Pancreas (tissue), 10 donors: Measurements from ENCODE around the gene AJUBA. TPM values are rescaled to one million over a fixed set of nuclear protein-coding genes. Genes with fewer than 3 reads are reported as not detected.
A peak's percentile ranks its signal among the peaks of the same experiment; 100 is the strongest.

Experiments used
- ATAC-seq, 4 donors: fragments of 200-7000 bp; cut with Tn5 transposase; one replicate each; pipeline versions ENCODE4 v1.8.0 to v1.9.1; 2020; ENCODE audit warnings: mild to moderate bottlenecking in 4 of 4, moderate library complexity in 4 of 4
- DNase-seq, 6 donors: peaks; one replicate each; pipeline ENCODE4 v3.0.0-alpha.2; 2020
- FAIRE-seq: peaks from 2 replicates; lab custom pipeline; 2012; peaks lifted over from hg19 to GRCh38; lab: Jason Lieb, UNC
- H3K27ac ChIP-seq, 4 donors: fragments of 200-600 bp; sonication (generic); 1 replicate in 3 of 4; 2 replicates in 1 of 4; pipeline versions ENCODE4 v1.5.0 to v1.8.0; 2020
- H3K27me3 ChIP-seq, 4 donors: fragments of 200-600 bp; one replicate each; pipeline ENCODE4 v1.8.0; 2021
- H3K36me3 ChIP-seq, 3 donors: fragments of 200-600 bp; sonication (generic) in 1 of 3; one replicate each; pipeline versions ENCODE4 v1.5.0 to v1.8.0; 2020 to 2021
- H3K4me1 ChIP-seq, 3 donors: fragments of 200-600 bp; one replicate each; pipeline ENCODE4 v1.8.0; 2021
- H3K4me3 ChIP-seq, 4 donors: fragments of 200-600 bp; sonication (generic) in 2 of 4; one replicate each; pipeline versions ENCODE4 v1.5.0 to v1.8.0; 2020 to 2021
- H3K9me3 ChIP-seq, 4 donors: fragments of 200-600 bp; one replicate each; pipeline ENCODE4 v1.8.0; 2021
- WGBS, 2 donors: extraction: QIAGEN DNeasy Blood & Tissue Kit; methylation state at CpG; one replicate each; pipeline ENCODE4 v1.1.7; 2013; 5-methylcytosine and 5-hydroxymethylcytosine counted together
- intact Hi-C, 3 donors: fragments of 100-400 bp; cut with DNase I; formaldehyde crosslinking; loops; one replicate each; pipeline versions ENCODE4 v1.11.1 to v1.14.2; 2022
- polyA plus RNA-seq, 2 donors: library from polyadenylated mRNA; stranded (reverse); fragments of 200-250 nt; gene quantifications; one replicate each; pipeline ENCODE4 v1.2.3, GENCODE V29; 2013
- total RNA-seq, 6 donors: library from RNA; stranded (reverse); fragmentation: NEBNext Ultra II Directional in 4 of 6; extraction: Animal tissue kit (Norgen Biotek cat#: 25700) in 4 of 6; gene quantifications; one replicate each; pipeline versions ENCODE4 v1.2.1 to v1.2.4, GENCODE V29; 2021 to 2023
- TF ChIP-seq, protein P1 (sequence below), 4 donors: fragments of 200-600 bp; sonication (generic) in 3 of 4; IDR thresholded peaks; one replicate each; pipeline versions ENCODE4 v1.5.0 to v1.8.0; 2021; ENCODE audit warnings: antibody characterized with exemption in 4 of 4
- donor health status: healthy with polysubstance abuse.
- donor health status: DM: no; HTN: no; CAD: no; lungs with moderate emphysema.
- donor health status: DM: no; HTN: no; CAD: no.
- donor health status: control.
- donor health status: control.
- donor health status: Bipolar disorder and iron deficiency.
- donor health status: DM: yes; HTN: yes; CAD: no.
- donor health status: DM: no; HTN: no; CAD: no.
- donor health status: DM: no; HTN: no; CAD: no.
- donor health status: DM: yes; HTN: yes; CAD: no.

Gene AJUBA
- total and polyA plus RNA-seq, 8 donors = 5.4 to 17.8 (median 9.1) TPM

DNA sequence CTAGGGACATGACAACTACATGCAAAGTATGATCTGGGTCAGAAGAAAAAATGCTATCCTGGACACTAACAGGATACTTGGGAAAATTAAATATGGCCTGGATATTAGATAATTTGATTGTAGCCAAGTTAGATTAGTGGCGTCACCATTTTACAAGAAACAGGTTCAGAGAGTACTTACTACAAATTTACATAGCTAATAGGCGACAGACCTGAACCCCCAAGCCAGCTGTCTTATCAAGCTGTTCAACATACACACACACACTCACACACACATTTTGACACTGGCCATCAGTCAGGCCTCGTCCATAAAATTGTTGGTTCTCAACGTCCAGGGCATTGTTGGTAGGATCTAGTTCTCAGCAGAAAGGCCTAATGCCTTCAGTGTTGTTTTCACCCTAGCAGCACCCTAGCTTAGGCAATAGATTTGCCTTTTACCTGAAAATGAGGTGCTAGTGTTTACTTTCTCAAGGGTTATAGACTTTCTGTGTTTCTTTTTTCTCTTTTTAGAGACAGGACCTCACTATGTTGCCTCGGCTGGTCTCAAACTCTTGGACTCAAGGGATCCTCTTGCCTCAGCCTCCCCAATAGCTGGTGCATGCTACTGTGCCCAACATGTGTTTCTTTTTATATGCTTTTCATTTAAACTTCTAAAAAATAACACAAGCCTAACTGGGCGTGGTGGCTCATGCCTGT, 30.9 kb upstream of the AJUBA start:
- intact Hi-C loops = no loop called here
- no peak for FAIRE-seq
- no peak overlapping the region for H3K27ac ChIP-seq
- H3K4me1 ChIP-seq = peaks cover 0 to 7% (median 0%) of the 10 kb centered on the region in 3 donors
- no peak for DNase-seq
- WGBS, 2 donors = 56 to 63% methylated on average over 6 of the region's 6 CpGs
- no peaks in the 10 kb centered on the region for H3K27me3 ChIP-seq
- H3K36me3 ChIP-seq = no peaks in the 10 kb centered on the region
- TF ChIP-seq, protein P1, sequence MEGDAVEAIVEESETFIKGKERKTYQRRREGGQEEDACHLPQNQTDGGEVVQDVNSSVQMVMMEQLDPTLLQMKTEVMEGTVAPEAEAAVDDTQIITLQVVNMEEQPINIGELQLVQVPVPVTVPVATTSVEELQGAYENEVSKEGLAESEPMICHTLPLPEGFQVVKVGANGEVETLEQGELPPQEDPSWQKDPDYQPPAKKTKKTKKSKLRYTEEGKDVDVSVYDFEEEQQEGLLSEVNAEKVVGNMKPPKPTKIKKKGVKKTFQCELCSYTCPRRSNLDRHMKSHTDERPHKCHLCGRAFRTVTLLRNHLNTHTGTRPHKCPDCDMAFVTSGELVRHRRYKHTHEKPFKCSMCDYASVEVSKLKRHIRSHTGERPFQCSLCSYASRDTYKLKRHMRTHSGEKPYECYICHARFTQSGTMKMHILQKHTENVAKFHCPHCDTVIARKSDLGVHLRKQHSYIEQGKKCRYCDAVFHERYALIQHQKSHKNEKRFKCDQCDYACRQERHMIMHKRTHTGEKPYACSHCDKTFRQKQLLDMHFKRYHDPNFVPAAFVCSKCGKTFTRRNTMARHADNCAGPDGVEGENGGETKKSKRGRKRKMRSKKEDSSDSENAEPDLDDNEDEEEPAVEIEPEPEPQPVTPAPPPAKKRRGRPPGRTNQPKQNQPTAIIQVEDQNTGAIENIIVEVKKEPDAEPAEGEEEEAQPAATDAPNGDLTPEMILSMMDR (IDR thresholded peaks at IDR 0.05) = no peak
- H3K9me3 ChIP-seq = no peaks in the 10 kb centered on the region
- no peak for ATAC-seq
- H3K4me3 ChIP-seq = no peak overlapping the region

DNA sequence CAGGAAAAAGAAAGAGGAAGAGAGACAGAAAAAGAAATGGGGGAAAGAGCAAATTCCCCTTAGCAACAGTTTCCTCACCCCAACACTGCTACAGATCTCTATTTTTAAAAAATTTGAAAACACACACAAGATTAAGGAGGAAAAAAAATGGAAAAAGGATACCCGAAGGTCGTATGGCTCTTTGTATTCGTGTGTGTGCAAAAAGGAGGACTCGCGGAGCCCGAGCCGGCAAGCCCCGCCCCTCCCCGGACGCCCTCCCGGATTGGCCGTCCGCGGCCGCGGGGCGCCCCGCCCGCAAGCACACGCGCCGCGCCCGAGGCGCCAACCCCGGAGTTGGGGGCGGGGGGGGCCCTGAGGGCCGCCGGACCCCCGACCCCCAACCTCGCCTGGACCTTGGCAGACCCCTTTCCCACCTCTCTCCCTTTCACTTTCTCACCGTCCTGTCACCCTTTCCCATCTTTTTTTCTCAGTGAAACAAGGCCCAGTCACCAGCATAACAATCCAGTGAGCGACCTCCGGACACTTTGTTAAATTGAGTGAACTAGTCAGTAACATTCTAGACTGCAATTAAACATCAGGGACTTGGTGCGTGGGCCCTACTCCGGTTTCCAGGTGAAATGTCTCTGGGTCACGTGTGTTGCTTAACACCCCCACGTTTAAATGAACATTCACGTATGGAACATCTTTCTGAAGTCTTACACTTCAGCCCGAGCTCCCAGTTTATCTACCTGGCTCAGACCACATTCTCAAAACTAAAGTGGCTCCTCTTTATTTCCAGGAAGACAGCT, 27.8 kb upstream of the AJUBA start, which contains the start of gene C14orf93:
Gene C14orf93, minus strand, starts transcription at position 205 of the 788 bp plus-strand sequence. CDS start 11,120 bp downstream, outside the sequence.
- Histone ChIP-seq H3K9me3 (no peaks in the 10 kb centered on the region), H3K36me3 (no peaks in the 10 kb centered on the region), H3K4me3 (peak within 1 kb of the TSS; percentile 21 to 45 (median 37)), H3K4me1 (peaks cover 4 to 17% (median 10%) of the 10 kb centered on the region in 3 donors), H3K27me3 (no peaks in the 10 kb centered on the region), H3K27ac (peak within 1 kb of the TSS; percentile 64 to 84 (median 78))
- ATAC-seq (peak; percentile 45 to 66 (median 61)), DNase-seq (peak; percentile 73 to 92 (median 86)), FAIRE-seq (no peak)
- 0 to 3% methylated on average over 28 to 40 of the region's 40 CpGs for WGBS, 2 donors
- TF ChIP-seq, protein P1 (IDR thresholded peaks at IDR 0.05) = no peak
- intact Hi-C loops = no loop called here

DNA sequence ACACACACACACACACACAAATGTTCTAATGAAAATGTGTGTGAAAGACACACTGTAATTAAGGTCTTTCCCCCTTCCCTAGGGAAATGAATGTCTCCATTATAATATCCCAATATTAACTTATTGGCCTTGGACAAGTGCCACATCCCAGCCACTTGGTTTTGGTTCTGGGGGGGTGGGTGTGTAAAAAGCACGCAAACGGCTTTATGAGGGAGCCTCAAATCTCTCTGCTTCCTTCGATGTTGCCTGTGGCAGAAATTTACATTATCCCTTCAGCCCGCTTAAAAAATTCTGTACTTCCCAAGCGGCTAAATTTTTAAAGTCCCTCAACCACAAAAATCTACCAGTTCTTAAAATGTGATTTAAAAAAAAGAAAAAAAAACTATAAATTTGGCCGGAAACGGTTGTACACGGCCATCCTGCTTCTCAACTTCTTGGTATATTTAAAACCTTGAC, 27.2 kb upstream of the AJUBA start:
- Histone ChIP-seq H3K9me3 (no peaks in the 10 kb centered on the region), H3K4me3 (peak overlapping the region; percentile 21 to 45 (median 37)), H3K36me3 (no peaks in the 10 kb centered on the region), H3K4me1 (peaks cover 4 to 17% (median 10%) of the 10 kb centered on the region in 3 donors), H3K27ac (peak overlapping the region; percentile 64 to 84 (median 78)), H3K27me3 (no peaks in the 10 kb centered on the region)
- FAIRE-seq = no peak
- no peak for DNase-seq
- intact Hi-C loops = no loop called here
- TF ChIP-seq, protein P1 (IDR thresholded peaks at IDR 0.05) = no peak
- WGBS, 2 donors = 21 to 24% methylated on average over 8 of the region's 8 CpGs
- ATAC-seq = no peak

DNA sequence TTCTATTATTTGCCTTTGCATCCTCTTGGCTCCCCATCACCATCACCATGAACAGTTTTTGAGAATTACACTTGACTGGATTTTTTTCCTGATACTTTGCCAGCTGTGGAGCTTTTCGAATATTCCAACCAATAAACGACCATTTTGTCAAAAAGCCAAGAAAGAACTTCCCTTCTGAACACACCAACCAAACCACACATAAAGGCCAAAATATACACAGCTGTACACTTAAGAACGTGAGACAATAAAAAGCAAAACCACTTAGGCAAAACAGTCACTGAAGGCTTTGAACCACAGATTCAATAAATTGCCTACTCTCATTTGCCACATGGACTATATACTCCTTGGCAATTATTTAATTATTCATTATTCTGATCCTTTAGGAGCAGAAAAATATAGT, 26.5 kb upstream of the AJUBA start:
- ATAC-seq (no peak), DNase-seq (no peak), FAIRE-seq (no peak)
- Histone ChIP-seq H3K4me1 (peaks cover 4 to 17% (median 10%) of the 10 kb centered on the region in 3 donors), H3K4me3 (no peak overlapping the region), H3K36me3 (no peaks in the 10 kb centered on the region), H3K27ac (no peak overlapping the region), H3K27me3 (no peaks in the 10 kb centered on the region), H3K9me3 (no peaks in the 10 kb centered on the region)
- TF ChIP-seq, protein P1 (IDR thresholded peaks at IDR 0.05) = no peak
- 40% methylated on average over 3 of the region's 3 CpGs for WGBS, 2 donors
- intact Hi-C loops = no loop called here
